ENCODE data around the gene IRGC. TPM values are rescaled to one million over a fixed set of nuclear protein-coding genes. Genes with fewer than 3 reads are reported as not detected.

The IRGC gene
- total RNA-seq, 4 donors from 2014 or later: not detected

DNA sequence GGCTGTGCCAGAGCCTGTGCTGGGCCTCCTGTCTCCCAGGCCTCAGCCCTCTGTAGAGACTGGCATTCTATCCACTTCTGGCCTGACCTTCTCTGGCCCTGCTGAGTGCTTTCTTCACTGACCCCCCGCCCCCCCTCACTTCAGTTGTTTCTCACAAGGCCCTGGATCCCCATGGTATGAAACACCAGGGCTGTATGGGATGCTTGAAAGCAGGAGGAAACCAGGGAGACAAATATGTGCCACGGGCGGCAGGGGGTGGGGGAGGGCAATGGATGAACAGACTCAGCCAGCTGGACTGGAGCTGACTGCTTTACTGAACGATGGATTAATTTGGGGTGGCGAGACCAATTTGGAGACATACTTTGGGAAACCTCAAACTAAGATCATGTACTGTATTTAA lies 14.0 kb downstream of the IRGC start:
- H3K36me3 ChIP-seq: peaks cover 65% of the 10 kb centered on the region

DNA sequence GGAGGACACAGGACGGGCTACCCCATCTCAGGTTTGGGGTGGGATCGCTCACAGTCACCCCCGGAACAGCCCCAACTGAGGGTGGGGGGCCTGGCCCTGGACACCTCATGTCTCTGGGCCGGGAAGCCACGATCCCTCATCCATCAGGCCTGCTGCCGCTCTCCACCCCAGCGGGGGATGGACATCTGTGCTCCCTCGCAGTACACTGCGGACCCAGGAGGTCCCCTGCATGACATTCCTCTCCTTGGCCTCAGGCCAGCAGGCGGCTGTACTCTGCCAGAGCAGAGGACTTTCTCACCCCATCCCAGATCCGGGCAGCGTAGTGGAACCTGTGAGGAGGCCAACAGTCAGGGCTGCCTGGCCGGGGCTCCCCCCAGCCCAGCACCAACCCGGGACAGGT lies 15.5 kb downstream of the IRGC start:
- H3K27ac ChIP-seq: no peak overlapping the region
- H3K27me3 ChIP-seq: no peaks in the 10 kb centered on the region
- WGBS: 73% methylated on average over 2 of the region's 14 CpGs
- H3K36me3 ChIP-seq: peaks cover 72% of the 10 kb centered on the region
- no peaks in the 10 kb centered on the region for H3K9me3 ChIP-seq
- no peak overlapping the region for H3K4me3 ChIP-seq
- no peaks in the 10 kb centered on the region for H3K4me1 ChIP-seq
- no peak for DNase-seq (ENCODE audit: low spot score in 2 of 2)
- TF ChIP-seq, protein P1, sequence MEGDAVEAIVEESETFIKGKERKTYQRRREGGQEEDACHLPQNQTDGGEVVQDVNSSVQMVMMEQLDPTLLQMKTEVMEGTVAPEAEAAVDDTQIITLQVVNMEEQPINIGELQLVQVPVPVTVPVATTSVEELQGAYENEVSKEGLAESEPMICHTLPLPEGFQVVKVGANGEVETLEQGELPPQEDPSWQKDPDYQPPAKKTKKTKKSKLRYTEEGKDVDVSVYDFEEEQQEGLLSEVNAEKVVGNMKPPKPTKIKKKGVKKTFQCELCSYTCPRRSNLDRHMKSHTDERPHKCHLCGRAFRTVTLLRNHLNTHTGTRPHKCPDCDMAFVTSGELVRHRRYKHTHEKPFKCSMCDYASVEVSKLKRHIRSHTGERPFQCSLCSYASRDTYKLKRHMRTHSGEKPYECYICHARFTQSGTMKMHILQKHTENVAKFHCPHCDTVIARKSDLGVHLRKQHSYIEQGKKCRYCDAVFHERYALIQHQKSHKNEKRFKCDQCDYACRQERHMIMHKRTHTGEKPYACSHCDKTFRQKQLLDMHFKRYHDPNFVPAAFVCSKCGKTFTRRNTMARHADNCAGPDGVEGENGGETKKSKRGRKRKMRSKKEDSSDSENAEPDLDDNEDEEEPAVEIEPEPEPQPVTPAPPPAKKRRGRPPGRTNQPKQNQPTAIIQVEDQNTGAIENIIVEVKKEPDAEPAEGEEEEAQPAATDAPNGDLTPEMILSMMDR (IDR thresholded peaks at IDR 0.05): no peak

More for the DNA sequence above, 14.0 kb downstream of the IRGC start:
- TF ChIP-seq EP300 (IDR thresholded peaks at IDR 0.05) (no peak), POLR2AphosphoS5 (IDR thresholded peaks at IDR 0.05) (no peak), POLR2A (IDR thresholded peaks at IDR 0.05) (no peak)
- TF ChIP-seq, protein P1 (IDR thresholded peaks at IDR 0.05): no peak
- Histone ChIP-seq H3K4me1 (no peaks in the 10 kb centered on the region), H3K27ac (no peak overlapping the region), H3K4me3 (no peak overlapping the region), H3K27me3 (no peaks in the 10 kb centered on the region), H3K9me3 (no peaks in the 10 kb centered on the region)
- DNase-seq (ENCODE audit: low spot score in 2 of 2): no peak
- 93% methylated on average over 5 of the region's 5 CpGs for WGBS

DNA sequence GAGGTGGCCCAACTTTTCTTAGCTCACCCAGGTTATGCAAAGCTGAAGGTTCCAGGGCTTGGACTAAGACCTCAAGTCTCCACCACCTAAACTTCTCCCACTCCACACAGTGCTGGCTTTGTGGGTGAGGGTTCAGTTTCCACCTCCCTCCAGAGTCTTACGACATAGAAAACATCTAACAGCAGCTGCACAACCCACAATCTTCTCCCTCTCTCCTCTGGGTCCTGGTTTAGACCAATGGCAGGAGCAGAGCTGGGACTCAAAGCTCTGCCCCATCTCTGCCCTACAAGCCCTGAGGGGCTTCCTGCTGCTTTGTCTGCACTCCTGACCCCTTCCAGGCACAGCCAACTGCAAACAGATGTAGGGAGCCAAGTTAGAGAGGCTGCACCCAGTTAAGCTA lies 16.0 kb downstream of the IRGC start:
- WGBS: 38% methylated on average over 1 of the region's 1 CpG
- H3K4me1 ChIP-seq: no peaks in the 10 kb centered on the region
- no peak overlapping the region for H3K4me3 ChIP-seq
- H3K9me3 ChIP-seq: no peaks in the 10 kb centered on the region
- DNase-seq (ENCODE audit: low spot score in 2 of 2): no peak
- peaks cover 77% of the 10 kb centered on the region for H3K36me3 ChIP-seq
- no peak for TF ChIP-seq EP300 (IDR thresholded peaks at IDR 0.05)
- H3K27me3 ChIP-seq: no peaks in the 10 kb centered on the region
- no peak overlapping the region for H3K27ac ChIP-seq

DNA sequence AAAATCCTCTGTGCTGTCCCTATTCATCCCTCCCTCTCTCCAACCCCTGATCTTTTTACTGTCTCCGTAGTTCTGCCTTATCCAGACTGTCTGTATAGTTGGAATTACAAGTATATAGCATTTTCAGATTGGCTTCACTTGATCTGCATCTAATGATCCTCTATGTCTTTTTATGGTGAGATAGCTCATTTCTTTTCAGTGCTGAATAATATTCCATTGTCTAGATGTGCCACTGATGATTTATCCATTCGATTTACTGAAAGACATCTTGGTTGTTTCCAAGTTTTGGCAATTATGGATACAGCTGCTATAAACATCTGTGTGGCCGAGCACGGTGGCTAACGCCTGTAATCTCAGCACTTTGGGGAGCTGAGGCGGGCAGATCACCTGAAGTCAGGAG lies 19.1 kb downstream of the IRGC start:
- WGBS: 98% methylated on average over 6 of the region's 6 CpGs
- Histone ChIP-seq H3K36me3 (peaks cover 79% of the 10 kb centered on the region), H3K9me3 (no peaks in the 10 kb centered on the region), H3K27me3 (no peaks in the 10 kb centered on the region), H3K4me1 (peaks cover 17% of the 10 kb centered on the region), H3K4me3 (no peak overlapping the region), H3K27ac (no peak overlapping the region)
- TF ChIP-seq POLR2A (IDR thresholded peaks at IDR 0.05) (no peak), EP300 (IDR thresholded peaks at IDR 0.05) (no peak), POLR2AphosphoS5 (IDR thresholded peaks at IDR 0.05) (no peak)
- TF ChIP-seq, protein P1 (IDR thresholded peaks at IDR 0.05): no peak
- DNase-seq (ENCODE audit: low spot score in 2 of 2): no peak

DNA sequence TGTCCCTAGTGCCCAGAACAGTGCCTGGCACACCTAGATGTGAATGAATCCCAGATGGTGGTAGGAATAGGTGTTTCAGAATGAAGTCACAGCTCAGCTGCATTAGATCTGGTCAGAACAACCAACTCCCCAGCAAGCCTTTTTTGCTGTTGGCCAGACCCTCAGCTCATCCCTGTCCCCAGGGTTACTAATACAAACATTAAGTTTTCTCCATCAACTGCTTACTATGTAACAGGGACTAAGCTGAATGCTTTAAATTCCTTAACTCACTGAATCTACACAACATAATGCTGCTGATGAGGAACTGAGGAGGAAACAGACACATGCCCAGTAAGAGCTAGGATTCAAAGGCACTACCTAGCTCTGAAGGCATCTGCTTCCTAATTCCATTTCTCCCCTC lies 20.1 kb downstream of the IRGC start:
- TF ChIP-seq POLR2AphosphoS5 (IDR thresholded peaks at IDR 0.05) (no peak), POLR2A (IDR thresholded peaks at IDR 0.05) (no peak), EP300 (IDR thresholded peaks at IDR 0.05) (no peak)
- TF ChIP-seq, protein P1 (IDR thresholded peaks at IDR 0.05): no peak
- no peak for DNase-seq (ENCODE audit: low spot score in 2 of 2)
- Histone ChIP-seq H3K27ac (no peak overlapping the region), H3K36me3 (peaks cover 79% of the 10 kb centered on the region), H3K27me3 (no peaks in the 10 kb centered on the region), H3K9me3 (no peaks in the 10 kb centered on the region), H3K4me1 (peaks cover 17% of the 10 kb centered on the region), H3K4me3 (no peak overlapping the region)

- H3K36me3 ChIP-seq: peaks cover 79% of the 10 kb centered on the region
- peaks cover 17% of the 10 kb centered on the region for H3K4me1 ChIP-seq
- no peak for TF ChIP-seq POLR2A (IDR thresholded peaks at IDR 0.05)
- no peak for TF ChIP-seq POLR2AphosphoS5 (IDR thresholded peaks at IDR 0.05)
- TF ChIP-seq EP300 (IDR thresholded peaks at IDR 0.05): no peak
- TF ChIP-seq, protein P1 (IDR thresholded peaks at IDR 0.05): no peak
Observed at GRCh38 chr19:43738780-43739211, 22.9 kb downstream of the IRGC start.

More at GRCh38 chr19:43738780-43739211, 22.9 kb downstream of the IRGC start:
- H3K27me3 ChIP-seq: no peaks in the 10 kb centered on the region
- H3K4me3 ChIP-seq: no peak overlapping the region
- no peaks in the 10 kb centered on the region for H3K9me3 ChIP-seq
- no peak for DNase-seq (ENCODE audit: low spot score in 2 of 2)
- peak overlapping the region; percentile 71 for H3K27ac ChIP-seq
- WGBS: 51% methylated on average over 5 of the region's 5 CpGs

Measured in suprapubic skin (tissue), 4 donors.